ENCODE results near the gene POU2F1.
"Not testable (repeated sequence)": the region's sequence is repeated elsewhere in the genome, so short reads cannot be mapped to it uniquely, and the experiment has no call there.

POU2F1 gene

DNA sequence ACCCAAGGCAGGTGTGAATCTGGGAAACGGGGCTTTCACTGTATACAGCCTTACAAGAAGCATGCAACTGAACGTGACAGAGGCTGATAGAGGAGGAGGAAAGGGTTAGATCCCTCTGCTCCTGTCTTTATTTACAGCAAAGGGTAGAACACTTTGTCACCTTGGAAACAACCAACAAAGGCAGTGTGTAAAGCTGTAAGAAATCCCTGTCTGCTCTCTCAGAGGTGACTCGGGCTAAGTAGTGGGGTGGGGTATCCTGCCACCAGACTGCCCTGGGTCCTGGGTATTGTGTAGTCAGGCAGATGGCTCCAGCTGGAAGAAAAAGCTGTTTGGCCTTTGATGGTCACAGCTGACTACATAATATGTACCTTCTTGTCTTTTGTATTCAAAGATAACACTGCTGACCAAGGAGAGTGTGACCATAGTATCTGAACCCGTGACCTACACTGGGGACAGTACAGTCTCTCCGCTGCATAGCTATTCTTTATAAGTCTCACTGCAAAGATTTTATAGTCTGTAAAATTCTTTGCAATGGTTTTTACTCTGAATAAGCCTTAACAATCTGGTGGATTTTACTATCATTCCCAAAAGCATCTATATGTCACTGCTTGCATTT is 22.1 kb upstream of the POU2F1 start:
- Histone ChIP-seq H3K4me3 (replicated peaks; ENCODE audit: low read depth, low read length) (no peak overlapping the region), H3K27me3 (replicated peaks; ENCODE audit: control insufficient read depth, insufficient read depth, low read length) (no peaks in the 10 kb centered on the region; the same call in 1 of the 2 replicates), H3K36me3 (ENCODE audit: control insufficient read depth, insufficient read depth, low read length) (no peaks in the 10 kb centered on the region)
- TF ChIP-seq, protein P1, sequence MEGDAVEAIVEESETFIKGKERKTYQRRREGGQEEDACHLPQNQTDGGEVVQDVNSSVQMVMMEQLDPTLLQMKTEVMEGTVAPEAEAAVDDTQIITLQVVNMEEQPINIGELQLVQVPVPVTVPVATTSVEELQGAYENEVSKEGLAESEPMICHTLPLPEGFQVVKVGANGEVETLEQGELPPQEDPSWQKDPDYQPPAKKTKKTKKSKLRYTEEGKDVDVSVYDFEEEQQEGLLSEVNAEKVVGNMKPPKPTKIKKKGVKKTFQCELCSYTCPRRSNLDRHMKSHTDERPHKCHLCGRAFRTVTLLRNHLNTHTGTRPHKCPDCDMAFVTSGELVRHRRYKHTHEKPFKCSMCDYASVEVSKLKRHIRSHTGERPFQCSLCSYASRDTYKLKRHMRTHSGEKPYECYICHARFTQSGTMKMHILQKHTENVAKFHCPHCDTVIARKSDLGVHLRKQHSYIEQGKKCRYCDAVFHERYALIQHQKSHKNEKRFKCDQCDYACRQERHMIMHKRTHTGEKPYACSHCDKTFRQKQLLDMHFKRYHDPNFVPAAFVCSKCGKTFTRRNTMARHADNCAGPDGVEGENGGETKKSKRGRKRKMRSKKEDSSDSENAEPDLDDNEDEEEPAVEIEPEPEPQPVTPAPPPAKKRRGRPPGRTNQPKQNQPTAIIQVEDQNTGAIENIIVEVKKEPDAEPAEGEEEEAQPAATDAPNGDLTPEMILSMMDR (IDR thresholded peaks at IDR 0.05; ENCODE audit: insufficient read depth, low read length, poor library complexity, severe bottlenecking), result no peak
- DNase-seq (ENCODE audit: extremely low read depth, insufficient read length), result no peak

- H3K27me3 ChIP-seq (replicated peaks; ENCODE audit: control insufficient read depth, insufficient read depth, low read length), result no peaks in the 10 kb centered on the region; the same call in 1 of the 2 replicates
- TF ChIP-seq, protein P1 (IDR thresholded peaks at IDR 0.05; ENCODE audit: insufficient read depth, low read length, poor library complexity, severe bottlenecking), result no peak
- no peak overlapping the region for H3K4me3 ChIP-seq (replicated peaks; ENCODE audit: low read depth, low read length)
- no peaks in the 10 kb centered on the region for H3K36me3 ChIP-seq (ENCODE audit: control insufficient read depth, insufficient read depth, low read length)
- no peak for DNase-seq (ENCODE audit: extremely low read depth, insufficient read length)
Measured at GRCh38 chr1:167199656-167200055, 21.0 kb upstream of the POU2F1 start.

DNA sequence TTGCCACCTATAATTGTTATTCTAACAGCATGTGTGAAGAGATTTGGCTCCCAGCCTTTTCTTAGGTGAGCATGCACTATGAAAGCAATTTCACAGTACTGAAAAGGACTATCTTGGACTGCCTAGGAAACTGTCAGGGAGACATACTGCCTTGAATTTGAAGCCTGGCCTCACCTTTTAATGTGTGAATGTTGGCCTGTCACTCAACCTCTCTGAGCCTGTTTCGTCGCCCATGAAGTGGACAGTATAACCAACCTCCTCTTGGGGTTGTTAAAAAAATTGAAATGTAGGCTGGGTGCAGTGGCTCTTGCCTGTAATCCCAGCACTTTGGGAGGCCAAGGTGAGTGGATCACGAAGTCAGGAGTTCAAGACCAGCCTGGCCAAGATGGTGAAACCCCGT is 20.4 kb upstream of the POU2F1 start:
- Histone ChIP-seq H3K4me3 (replicated peaks; ENCODE audit: low read depth, low read length) (no peak overlapping the region), H3K27me3 (replicated peaks; ENCODE audit: control insufficient read depth, insufficient read depth, low read length) (no peaks in the 10 kb centered on the region), H3K36me3 (ENCODE audit: control insufficient read depth, insufficient read depth, low read length) (no peaks in the 10 kb centered on the region)
- TF ChIP-seq, protein P1 (IDR thresholded peaks at IDR 0.05; ENCODE audit: insufficient read depth, low read length, poor library complexity, severe bottlenecking), result no peak
- DNase-seq (ENCODE audit: extremely low read depth, insufficient read length), result no peak

DNA sequence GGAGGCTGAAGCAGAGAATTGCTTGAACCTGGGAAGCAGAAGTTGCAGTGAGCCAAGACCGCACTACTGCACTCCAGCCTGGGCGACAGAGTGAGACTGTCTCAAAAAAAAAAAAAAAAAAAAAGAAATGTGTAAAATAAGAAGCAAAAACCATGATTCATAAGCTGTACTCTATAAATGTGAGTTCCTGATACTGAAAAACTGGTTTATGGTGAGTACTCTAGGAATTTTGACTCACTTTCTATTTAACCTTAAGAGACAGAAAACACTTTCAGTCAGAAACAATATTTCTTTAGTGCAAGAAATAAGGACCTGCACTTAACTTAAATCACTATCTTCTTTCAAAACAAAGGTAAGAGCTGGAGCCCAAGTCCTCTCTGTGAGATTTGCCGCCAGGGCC is 19.9 kb upstream of the POU2F1 start:
- no peaks in the 10 kb centered on the region for H3K36me3 ChIP-seq (ENCODE audit: control insufficient read depth, insufficient read depth, low read length)
- no peak overlapping the region for H3K4me3 ChIP-seq (replicated peaks; ENCODE audit: low read depth, low read length)
- DNase-seq (ENCODE audit: extremely low read depth, insufficient read length), result no peak
- TF ChIP-seq, protein P1 (IDR thresholded peaks at IDR 0.05; ENCODE audit: insufficient read depth, low read length, poor library complexity, severe bottlenecking), result no peak
- no peaks in the 10 kb centered on the region for H3K27me3 ChIP-seq (replicated peaks; ENCODE audit: control insufficient read depth, insufficient read depth, low read length)

GRCh38 chr1:167202049-167202448 is 18.6 kb upstream of the POU2F1 start:
- DNase-seq (ENCODE audit: extremely low read depth, insufficient read length), result no peak
- Histone ChIP-seq H3K36me3 (ENCODE audit: control insufficient read depth, insufficient read depth, low read length) (no peaks in the 10 kb centered on the region), H3K27me3 (replicated peaks; ENCODE audit: control insufficient read depth, insufficient read depth, low read length) (no peaks in the 10 kb centered on the region), H3K4me3 (replicated peaks; ENCODE audit: low read depth, low read length) (no peak overlapping the region)
- TF ChIP-seq, protein P1 (IDR thresholded peaks at IDR 0.05; ENCODE audit: insufficient read depth, low read length, poor library complexity, severe bottlenecking), result no peak

- not testable (repeated sequence) for DNase-seq (ENCODE audit: extremely low read depth, insufficient read length); H3K36me3 ChIP-seq (ENCODE audit: control insufficient read depth, insufficient read depth, low read length); H3K27me3 ChIP-seq (replicated peaks; ENCODE audit: control insufficient read depth, insufficient read depth, low read length); H3K4me3 ChIP-seq (replicated peaks; ENCODE audit: low read depth, low read length)
Measured at GRCh38 chr1:167205306-167206050, 15.2 kb upstream of the POU2F1 start.
